ENCODE results near the gene UBE3B.

DNA sequence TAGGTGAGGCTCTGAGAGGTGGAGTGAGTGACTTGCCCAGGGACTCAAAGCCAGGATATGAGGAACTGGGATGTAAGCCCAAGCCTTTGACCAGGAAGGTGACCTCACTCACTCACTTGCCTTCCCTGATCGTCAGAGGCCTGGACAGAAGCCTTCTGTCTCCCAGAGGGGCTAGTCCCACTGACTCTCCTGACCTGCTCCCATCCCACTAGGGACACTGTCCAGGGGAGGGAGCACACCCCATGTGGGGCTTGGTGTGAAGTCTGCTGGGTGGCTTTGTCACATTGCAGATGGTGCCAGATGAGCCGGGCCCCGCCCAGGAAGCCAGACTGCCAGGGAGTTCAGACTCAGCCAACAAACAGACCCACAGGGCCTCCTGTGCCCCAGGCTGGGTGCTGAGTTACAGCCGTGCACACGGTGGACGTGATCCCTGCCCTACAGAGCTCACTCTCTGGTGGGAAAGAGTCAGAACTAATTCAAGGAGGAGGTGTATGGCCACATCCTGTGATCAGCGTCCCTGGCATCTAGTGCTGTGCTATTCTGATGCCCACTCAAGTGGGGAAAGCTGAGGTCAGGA lies 67.6 kb downstream of the UBE3B start:
- TF ChIP-seq CTCF (IDR thresholded peaks at IDR 0.05) (no peak), POLR2A (IDR thresholded peaks at IDR 0.05) (no peak)
